GM19455 (cell line): ENCODE results near the gene RNF175.

Experiments used
- ATAC-seq: cut with Tn5 transposase; IDR thresholded peaks from one replicate; pipeline ENCODE4 v1.9.1; 2021; ENCODE audit not compliant: unreplicated experiment

The RNF175 gene

DNA sequence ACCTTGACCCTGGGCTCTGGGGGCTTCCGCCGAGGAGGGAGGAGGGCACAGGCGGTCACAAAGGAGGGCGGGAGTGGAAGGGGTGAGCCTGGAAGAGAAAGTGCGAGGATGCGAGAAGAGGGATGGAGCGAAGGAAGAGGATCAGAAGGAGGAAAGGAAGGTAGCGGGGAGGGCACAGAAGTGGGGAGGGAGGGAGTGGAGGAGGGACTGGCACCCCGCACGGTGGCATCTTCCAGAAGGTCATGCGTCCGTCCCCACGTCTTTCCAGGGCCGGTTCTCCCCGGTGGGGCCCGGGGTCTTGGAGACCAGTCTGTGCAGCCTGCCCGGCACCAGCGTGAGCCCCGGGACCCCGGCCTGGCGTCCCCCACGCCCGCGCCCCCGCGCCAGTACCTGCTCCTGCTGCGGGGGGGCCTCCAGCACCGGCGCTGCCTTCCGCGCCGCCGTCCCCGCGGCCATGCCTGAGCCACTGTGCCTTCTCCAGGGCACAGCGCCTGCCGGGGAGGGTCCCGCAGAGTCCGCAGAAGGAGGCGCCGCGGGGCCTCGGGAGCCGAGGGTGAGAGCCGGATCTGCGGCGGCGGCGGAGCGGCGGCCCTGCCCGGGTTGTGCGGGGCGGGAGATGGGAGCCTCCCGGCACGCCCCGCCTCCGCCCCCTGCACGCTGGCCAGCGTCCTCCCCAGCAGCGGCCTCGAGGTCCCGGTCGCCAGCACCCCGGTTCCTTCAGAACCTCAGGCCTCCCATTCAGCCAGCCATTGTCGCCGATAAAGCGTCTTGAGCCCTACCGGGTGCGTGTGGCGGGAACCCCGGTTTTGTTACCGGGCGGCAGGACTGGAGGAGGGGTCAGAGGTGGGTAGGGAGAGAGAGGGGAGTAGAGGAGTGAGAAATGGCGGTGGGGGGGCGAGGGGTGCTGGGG, at the start of gene RNF175:
RNF175 (minus strand) TSS at position 618 of the 910 bp plus-strand sequence; CDS start at position 456, 162 bp downstream.
- ATAC-seq, result no peak

- ATAC-seq, result no peak
Observed at GRCh38 chr4:153809307-153809706, 49.5 kb upstream of the RNF175 start.

DNA sequence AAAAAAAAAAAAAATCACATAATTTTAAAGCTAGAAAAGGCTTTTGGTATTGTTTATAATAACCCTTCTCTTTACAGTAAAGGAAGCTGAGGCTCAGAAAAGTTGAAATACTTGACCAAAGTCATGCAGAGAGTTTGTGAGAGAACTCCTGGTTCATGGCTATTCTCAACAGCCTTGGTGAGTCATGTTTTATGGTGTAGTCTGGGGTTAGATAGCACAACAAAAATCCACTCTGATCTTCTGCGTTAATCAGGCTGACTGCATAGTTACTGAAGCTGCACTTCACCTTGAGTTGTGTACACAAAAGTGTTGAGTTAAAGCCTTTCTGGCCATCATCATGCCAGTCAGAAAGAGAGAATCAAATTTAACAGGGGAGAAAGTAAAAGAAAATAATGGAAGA, 48.4 kb upstream of the RNF175 start:
- no peak for ATAC-seq

GRCh38 chr4:153806073-153806472, 46.2 kb upstream of the RNF175 start:
- no peak for ATAC-seq

DNA sequence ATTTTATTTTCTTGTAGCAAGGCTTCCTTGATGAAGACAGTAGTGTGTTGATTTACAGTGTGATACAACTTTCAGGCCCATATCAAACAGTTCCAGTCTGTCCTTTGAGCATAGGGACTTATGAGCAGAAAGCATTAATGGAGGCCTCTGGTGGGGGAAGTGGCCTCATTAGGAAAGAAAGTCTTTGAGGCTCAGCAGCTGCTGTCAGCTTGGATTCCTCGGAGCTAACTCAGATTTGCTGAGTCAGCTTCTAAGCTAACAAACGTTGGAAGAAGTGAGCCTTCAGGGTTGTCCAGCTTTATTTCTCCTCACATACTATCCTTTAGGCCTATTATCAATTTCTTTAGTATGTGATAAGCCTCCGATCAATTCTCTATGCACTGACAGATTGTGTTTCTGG, 44.9 kb upstream of the RNF175 start:
- no peak for ATAC-seq

- ATAC-seq, result no peak
Observed at GRCh38 chr4:153799694-153800074, 39.9 kb upstream of the RNF175 start.

- no peak for ATAC-seq
Observed at GRCh38 chr4:153798901-153799693, 39.3 kb upstream of the RNF175 start.

- no peak for ATAC-seq
Observed at GRCh38 chr4:153798420-153798819, 38.6 kb upstream of the RNF175 start.

GRCh38 chr4:153794006-153794405, 34.2 kb upstream of the RNF175 start:
- ATAC-seq, result no peak

- ATAC-seq, result no peak
Observed at GRCh38 chr4:153792618-153793247, 32.9 kb upstream of the RNF175 start.

DNA sequence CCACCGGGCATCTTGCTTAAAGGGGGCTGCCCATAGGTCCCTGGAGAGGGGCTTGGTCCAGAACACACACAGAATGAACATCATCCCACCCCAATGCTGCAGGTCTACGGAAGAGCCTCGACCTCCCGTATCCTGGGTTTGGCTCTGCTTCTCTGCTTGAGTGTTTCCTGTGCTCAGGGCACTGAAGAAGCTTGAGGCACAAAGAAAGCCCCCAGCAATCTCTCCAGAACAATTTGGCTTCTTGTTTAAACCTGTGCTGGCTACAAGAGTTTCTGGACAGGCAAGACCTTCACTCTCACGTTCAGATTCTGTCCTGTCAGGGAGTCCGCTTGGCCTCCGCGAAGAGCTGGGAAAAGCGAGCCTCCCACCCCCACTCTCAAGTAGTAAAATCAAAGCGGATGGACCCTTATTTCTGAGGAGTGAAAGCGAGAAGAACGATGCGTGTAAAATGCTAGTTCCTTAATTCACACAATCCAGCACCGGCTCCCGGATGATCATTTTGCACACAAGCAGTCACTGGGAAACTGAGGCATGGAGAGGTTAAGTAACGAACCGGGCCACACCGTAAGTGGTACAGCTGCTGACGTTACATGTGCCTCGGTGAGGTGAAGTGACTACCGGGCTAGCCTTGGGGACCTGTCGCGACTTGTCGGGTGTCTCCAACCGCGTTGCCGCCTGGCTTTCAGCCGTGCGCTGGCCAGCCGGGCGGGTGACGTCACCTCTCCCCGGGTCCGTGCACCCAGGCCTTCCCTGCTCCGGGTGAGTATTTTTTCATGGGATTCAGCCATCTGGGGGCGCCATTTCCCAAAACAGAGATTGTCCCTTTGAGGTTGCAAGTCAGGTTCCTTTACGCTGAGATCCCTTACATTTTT, 32.2 kb upstream of the RNF175 start:
- ATAC-seq, result no peak

GRCh38 chr4:153790962-153791551, 31.2 kb upstream of the RNF175 start:
- no peak for ATAC-seq

DNA sequence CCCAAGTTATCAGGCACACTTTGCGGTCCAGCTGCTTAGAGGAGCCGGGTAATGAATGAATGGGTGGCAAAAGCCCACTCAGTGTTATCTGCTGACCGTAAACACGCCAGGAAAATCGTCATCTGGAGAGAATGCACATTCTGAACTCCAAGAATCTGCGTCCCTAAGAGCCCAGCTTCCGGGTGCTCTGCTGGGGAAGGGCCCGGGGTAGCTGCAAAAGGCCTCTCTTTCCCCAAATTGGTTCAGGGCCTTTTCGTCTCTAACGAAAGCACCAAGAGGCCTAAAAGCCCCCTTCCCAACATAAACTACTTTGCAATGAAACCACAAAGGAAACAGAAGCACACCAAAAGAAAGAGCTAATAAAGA, 30.7 kb upstream of the RNF175 start:
- no peak for ATAC-seq

DNA sequence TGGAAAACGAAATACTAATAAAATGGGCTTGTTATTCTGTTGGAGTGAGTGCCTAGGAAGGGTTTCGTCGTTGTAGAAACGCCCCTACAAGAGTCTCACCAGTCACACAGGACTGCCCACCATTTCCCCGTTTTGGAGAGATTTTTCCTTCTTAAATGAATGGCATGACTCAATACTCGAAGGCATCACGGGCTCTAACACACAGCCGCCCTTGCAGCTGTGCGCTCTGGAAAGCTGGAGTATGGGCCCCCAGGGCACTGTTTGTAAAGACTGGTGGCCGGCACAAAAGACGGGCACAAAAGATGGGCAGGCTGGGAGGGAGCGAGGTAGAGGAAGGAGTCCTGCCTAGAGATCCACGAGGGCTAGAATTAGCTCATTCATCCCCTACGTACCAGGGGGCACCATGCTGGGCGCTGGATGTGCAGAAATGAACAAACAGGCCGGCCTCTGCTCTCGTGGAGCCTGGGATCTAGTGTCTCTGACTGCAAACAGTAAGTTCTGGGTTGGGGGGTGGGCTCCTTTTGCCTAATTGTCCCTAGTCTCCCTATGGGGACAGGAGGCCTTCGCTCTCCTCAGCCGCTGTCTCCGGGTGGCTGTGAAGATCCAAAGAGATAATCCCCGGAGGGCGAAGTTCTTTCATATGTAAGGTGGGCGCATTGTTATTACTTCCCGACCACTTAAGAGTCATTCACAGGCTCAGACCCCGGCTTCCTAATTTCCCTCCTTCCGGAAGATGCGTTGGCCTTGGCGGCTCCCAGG, 30.1 kb upstream of the RNF175 start:
- no peak for ATAC-seq

DNA sequence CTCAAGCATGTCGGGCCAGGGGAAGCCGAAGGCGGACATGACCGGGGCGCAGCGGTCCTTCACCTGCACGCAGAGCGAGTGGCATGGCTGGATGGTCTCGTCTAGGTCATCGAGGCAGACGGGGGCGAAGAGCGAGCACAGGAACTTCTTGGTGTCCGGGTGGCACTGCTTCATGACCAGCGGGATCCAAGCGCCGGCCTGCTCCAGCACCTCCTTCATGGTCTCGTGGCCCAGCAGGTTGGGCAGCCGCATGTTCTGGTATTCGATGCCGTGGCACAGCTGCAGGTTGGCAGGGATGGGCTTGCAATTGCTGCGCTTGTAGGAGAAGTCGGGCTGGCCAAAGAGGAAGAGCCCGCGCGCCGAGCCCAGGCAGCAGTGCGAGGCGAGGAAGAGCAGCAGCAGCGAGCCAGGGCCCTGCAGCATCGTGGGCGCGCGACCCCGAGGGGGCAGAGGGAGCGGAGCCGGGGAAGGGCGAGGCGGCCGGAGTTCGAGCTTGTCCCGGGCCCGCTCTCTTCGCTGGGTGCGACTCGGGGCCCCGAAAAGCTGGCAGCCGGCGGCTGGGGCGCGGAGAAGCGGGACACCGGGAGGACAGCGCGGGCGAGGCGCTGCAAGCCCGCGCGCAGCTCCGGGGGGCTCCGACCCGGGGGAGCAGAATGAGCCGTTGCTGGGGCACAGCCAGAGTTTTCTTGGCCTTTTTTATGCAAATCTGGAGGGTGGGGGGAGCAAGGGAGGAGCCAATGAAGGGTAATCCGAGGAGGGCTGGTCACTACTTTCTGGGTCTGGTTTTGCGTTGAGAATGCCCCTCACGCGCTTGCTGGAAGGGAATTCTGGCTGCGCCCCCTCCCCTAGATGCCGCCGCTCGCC, 28.8 kb upstream of the RNF175 start, which contains the start of gene SFRP2:
SFRP2 (minus strand) TSS at position 671 of the 864 bp plus-strand sequence; CDS start at position 423, 248 bp downstream.
- ATAC-seq, result no peak

- no peak for ATAC-seq
Observed at GRCh38 chr4:153788051-153788412, 28.2 kb upstream of the RNF175 start.

DNA sequence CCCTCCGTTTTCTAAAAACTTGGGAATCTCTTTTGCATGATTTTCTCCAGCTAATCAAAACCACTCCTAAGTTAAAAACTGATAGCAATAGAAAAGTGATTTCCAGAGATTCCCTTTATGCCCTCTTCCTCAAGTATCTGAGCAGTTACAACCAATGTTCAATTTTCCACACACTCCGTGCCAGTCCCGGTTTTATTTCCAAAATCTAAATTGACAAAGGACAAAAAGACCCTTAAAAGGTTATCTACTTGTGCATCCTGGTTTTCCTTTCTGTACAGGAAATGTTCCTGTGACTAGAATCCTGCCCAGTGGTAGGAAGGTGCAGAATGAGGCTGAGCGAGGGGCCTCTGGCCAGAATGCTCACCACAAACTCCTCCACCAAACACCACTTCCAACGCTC, 27.8 kb upstream of the RNF175 start:
- no peak for ATAC-seq

DNA sequence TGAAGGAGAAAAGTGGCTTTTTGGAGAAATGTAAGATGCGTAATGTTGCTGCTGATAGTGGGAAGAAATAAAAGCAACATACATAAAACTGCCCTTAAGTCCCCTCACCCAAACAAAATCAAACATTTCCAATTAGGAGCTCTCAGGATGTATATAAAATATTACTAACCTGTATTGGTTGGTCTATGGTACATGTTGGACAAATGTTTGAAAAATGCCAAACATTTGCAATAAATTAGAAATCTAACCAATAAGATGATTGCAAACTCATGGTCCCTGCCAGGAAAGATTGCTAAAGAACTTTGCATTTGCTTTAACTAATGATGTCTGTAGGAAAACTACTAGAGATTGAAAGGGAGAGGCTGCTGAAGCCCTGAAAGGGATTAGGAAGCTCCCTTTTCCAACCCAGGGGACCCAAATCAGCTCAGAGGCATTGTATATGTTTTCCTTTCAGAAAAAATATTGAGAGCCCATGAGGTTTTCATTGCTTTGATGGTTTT, 27.3 kb upstream of the RNF175 start:
- ATAC-seq, result no peak
